ENCODE data around the gene LRRC3C.

The LRRC3C gene

GRCh38 chr17:39923836-39924690 is 3.5 kb upstream of the LRRC3C start:
- DNase-seq (ENCODE audit: low read depth), result peak; percentile 37

GRCh38 chr17:39924691-39925055 is 2.9 kb upstream of the LRRC3C start:
- no peak for DNase-seq (ENCODE audit: low read depth)

GRCh38 chr17:39925282-39926134 is 2.0 kb upstream of the LRRC3C start:
- no peak for DNase-seq (ENCODE audit: low read depth)

- DNase-seq (ENCODE audit: low read depth), result no peak
Measured at GRCh38 chr17:39926135-39926587, 1.4 kb upstream of the LRRC3C start.

GRCh38 chr17:39926588-39927100 is 888 bp upstream of the LRRC3C start:
- DNase-seq (ENCODE audit: low read depth), result peak; percentile 23

GRCh38 chr17:39927929-39928857 is 661 bp downstream of the LRRC3C start:
- DNase-seq (ENCODE audit: low read depth), result no peak

- DNase-seq (ENCODE audit: low read depth), result peak; percentile 95
Measured at GRCh38 chr17:39928858-39929645, 1.5 kb downstream of the LRRC3C start.

GRCh38 chr17:39929646-39930407 is 2.3 kb downstream of the LRRC3C start:
- DNase-seq (ENCODE audit: low read depth), result peak; percentile 88

GRCh38 chr17:39933912-39934311 is 6.4 kb downstream of the LRRC3C start:
- no peak for DNase-seq (ENCODE audit: low read depth)

- no peak for DNase-seq (ENCODE audit: low read depth)
Measured at GRCh38 chr17:39934324-39934723, 6.8 kb downstream of the LRRC3C start.

- DNase-seq (ENCODE audit: low read depth), result no peak
Measured at GRCh38 chr17:39935909-39936308, 8.4 kb downstream of the LRRC3C start.

GRCh38 chr17:39937447-39937846 is 9.9 kb downstream of the LRRC3C start:
- no peak for DNase-seq (ENCODE audit: low read depth)

- DNase-seq (ENCODE audit: low read depth), result no peak
Measured at GRCh38 chr17:39938140-39938869, 10.8 kb downstream of the LRRC3C start.

- no peak for DNase-seq (ENCODE audit: low read depth)
Measured at GRCh38 chr17:39939106-39939505, 11.6 kb downstream of the LRRC3C start.

GRCh38 chr17:39939588-39940419 is 12.3 kb downstream of the LRRC3C start:
- peak; percentile 97 for DNase-seq (ENCODE audit: low read depth)

GRCh38 chr17:39943702-39944392 is 16.3 kb downstream of the LRRC3C start:
- DNase-seq (ENCODE audit: low read depth), result no peak

- DNase-seq (ENCODE audit: low read depth), result no peak
Measured at GRCh38 chr17:39944393-39944711, 16.8 kb downstream of the LRRC3C start.

Measured in amniotic epithelial cell (primary cell).